IMR-90 (cell line): ENCODE data around the gene ENOX2. TPM values are rescaled to one million over a fixed set of nuclear protein-coding genes. Genes with fewer than 3 reads are reported as not detected.

Experiments used
- ATAC-seq: fragments of 200-7000 bp; cut with Tn5 transposase; 2 replicates; pipeline ENCODE4 v1.9.1; 2020; ENCODE audit warnings: low read depth, mild to moderate bottlenecking, moderate library complexity
- BruUV-seq: library from RNA; stranded (reverse); fragments of 400-500 nt; replicated peaks from 2 replicates; lab custom pipeline; 2021; lab: Mats Ljungman, UMichigan
- CTCF ChIA-PET: fragments of 300-600 bp; formaldehyde crosslinking; extraction: SDS; loops from one replicate; lab custom pipeline; 2021; ENCODE audit warnings: antibody characterized with exemption; lab: Yijun Ruan, JAX
- POLR2A ChIA-PET: fragments of 300-600 bp; sonication (Branson Sonifier 250); formaldehyde crosslinking; loops from one replicate; lab custom pipeline; 2022; ENCODE audit warnings: antibody characterized with exemption; ENCODE audit not compliant: unreplicated experiment; lab: Charles Lee
- DNase-seq: peaks from one replicate; pipeline ENCODE4 v3.0.0; 2013
- H2AFZ ChIP-seq: replicated peaks from 2 replicates; pipeline ENCODE3; 2013; ENCODE audit warnings: low read length, mild to moderate bottlenecking; ENCODE audit not compliant: poor library complexity
- H2AK5ac ChIP-seq: 2 replicates; pipeline ENCODE4 v1.6.1; 2013; ENCODE audit warnings: low read depth, low read length, inconsistent platforms
- H2AK9ac ChIP-seq: replicated peaks from 2 replicates; pipeline ENCODE3; 2013; ENCODE audit warnings: mild to moderate bottlenecking, low read depth, low read length, moderate library complexity; ENCODE audit not compliant: poor library complexity
- H2BK120ac ChIP-seq: 2 replicates; pipeline ENCODE4 v1.6.1; 2013; ENCODE audit warnings: low read depth, low read length, inconsistent platforms
- H2BK15ac ChIP-seq: 3 replicates; pipeline ENCODE4 v1.6.1; 2013; ENCODE audit warnings: low read depth, low read length, inconsistent platforms
- H2BK20ac ChIP-seq: 2 replicates; pipeline ENCODE4 v1.6.1; 2013; ENCODE audit warnings: low read depth, mild to moderate bottlenecking, inconsistent platforms, low read length, moderate library complexity
- H2BK5ac ChIP-seq: 2 replicates; pipeline ENCODE4 v1.6.1; 2013; ENCODE audit warnings: mild to moderate bottlenecking, low read depth, low read length, inconsistent platforms; ENCODE audit not compliant: poor library complexity, severe bottlenecking
- H3K14ac ChIP-seq: replicated peaks from 2 replicates; pipeline ENCODE4 v1.6.1; 2013; ENCODE audit warnings: low read depth, low read length, inconsistent platforms
- H3K18ac ChIP-seq: 2 replicates; pipeline ENCODE4 v1.6.1; 2013; ENCODE audit warnings: low read depth, low read length, control low read depth
- H3K23ac ChIP-seq: 2 replicates; pipeline ENCODE4 v1.6.1; 2013; ENCODE audit warnings: low read depth, low read length, inconsistent platforms
- H3K27ac ChIP-seq: 2 replicates; pipeline ENCODE4 v1.5.1; 2013; ENCODE audit warnings: mild to moderate bottlenecking, control low read depth, low read length; ENCODE audit not compliant: insufficient read depth
- H3K27me3 ChIP-seq: 2 replicates; pipeline ENCODE4 v1.6.1; 2013; ENCODE audit warnings: low read length; ENCODE audit not compliant: control insufficient read depth, insufficient read depth
- H3K36me3 ChIP-seq: 2 replicates; pipeline ENCODE4 v1.6.1; 2013; ENCODE audit warnings: low read length, mixed read lengths; ENCODE audit not compliant: control insufficient read depth, insufficient read depth
- H3K4ac ChIP-seq: 2 replicates; pipeline ENCODE4 v1.6.1; 2013; ENCODE audit warnings: low read depth, low read length, inconsistent platforms
- H3K4me1 ChIP-seq: 2 replicates; pipeline ENCODE4 v1.6.1; 2013; ENCODE audit warnings: low read length, mixed read lengths; ENCODE audit not compliant: control insufficient read depth, insufficient read depth
- H3K4me2 ChIP-seq: 2 replicates; pipeline ENCODE4 v1.6.1; 2013; ENCODE audit warnings: low read depth, mild to moderate bottlenecking, control low read depth, low read length, moderate library complexity
- H3K4me3 ChIP-seq: 2 replicates; pipeline ENCODE4 v1.5.1; 2013; ENCODE audit warnings: low read depth, mild to moderate bottlenecking, control low read depth, low read length, moderate library complexity; ENCODE audit not compliant: insufficient read depth
- H3K56ac ChIP-seq: 2 replicates; pipeline ENCODE4 v1.6.1; 2013; ENCODE audit warnings: low read length, inconsistent platforms; ENCODE audit not compliant: insufficient read depth; ENCODE audit errors: extremely low read depth
- H3K79me1 ChIP-seq, 2 experiments: 2 replicates each; pipeline ENCODE4 v1.6.1; 2013; ENCODE audit warnings: low read length in 2 of 2, inconsistent platforms in 1 of 2, low read depth in 1 of 2
- H3K9ac ChIP-seq: 2 replicates; pipeline ENCODE4 v1.6.1; 2013; ENCODE audit warnings: low read depth, low read length, control low read depth
- H3K9me1 ChIP-seq: 2 replicates; pipeline ENCODE4 v1.6.1; 2013; ENCODE audit warnings: low read length, inconsistent platforms; ENCODE audit not compliant: insufficient read depth
- H3K9me3 ChIP-seq: 2 replicates; pipeline ENCODE4 v1.6.1; 2013; ENCODE audit warnings: low read length; ENCODE audit not compliant: control insufficient read depth, insufficient read depth
- H4K20me1 ChIP-seq: 2 replicates; pipeline ENCODE4 v1.6.1; 2013; ENCODE audit warnings: low read length, inconsistent platforms; ENCODE audit not compliant: insufficient read depth
- H4K5ac ChIP-seq: 2 replicates; pipeline ENCODE4 v1.6.1; 2013; ENCODE audit warnings: mild to moderate bottlenecking, low read depth, low read length, control low read depth
- H4K8ac ChIP-seq, 2 experiments: 2 replicates each; pipeline ENCODE4 v1.6.1; 2013; ENCODE audit warnings: low read depth in 2 of 2, low read length in 2 of 2, control low read depth in 1 of 2, inconsistent platforms in 1 of 2
- H4K91ac ChIP-seq: 2 replicates; pipeline ENCODE4 v1.6.1; 2013; ENCODE audit warnings: low read depth, low read length, inconsistent platforms; ENCODE audit not compliant: insufficient read depth
- BHLHE40 ChIP-seq: fragments of 150-350 bp; IDR thresholded peaks from 2 replicates; pipeline ENCODE4 v1.6.1; 2016; ENCODE audit warnings: mild to moderate bottlenecking, low read depth, low read length
- CEBPB ChIP-seq: IDR thresholded peaks from 2 replicates; pipeline ENCODE4 v1.6.1; 2012; ENCODE audit warnings: low read depth, low read length, improper control_type of control experiment
- CHD1 ChIP-seq: IDR thresholded peaks from 2 replicates; pipeline ENCODE4 v1.6.1; 2012; ENCODE audit warnings: low read depth, low read length, improper control_type of control experiment
- CTCF ChIP-seq: conservative IDR thresholded peaks from 2 replicates; pipeline ENCODE4 v1.5.1; 2012; ENCODE audit warnings: mild to moderate bottlenecking, low read depth, low read length, improper control_type of control experiment
- ELK1 ChIP-seq: fragments of 150-350 bp; IDR thresholded peaks from 2 replicates; pipeline ENCODE4 v1.6.1; 2016; ENCODE audit warnings: low read depth, mild to moderate bottlenecking, low read length, moderate library complexity, borderline replicate concordance
- FOS ChIP-seq: fragments of 150-350 bp; IDR thresholded peaks from 2 replicates; pipeline ENCODE4 v1.6.1; 2016; ENCODE audit warnings: low read depth, low read length
- MAFK ChIP-seq: IDR thresholded peaks from 2 replicates; pipeline ENCODE4 v1.6.1; 2012; ENCODE audit warnings: low read depth, low read length, improper control_type of control experiment
- MAZ ChIP-seq: IDR thresholded peaks from 2 replicates; pipeline ENCODE4 v1.6.1; 2012; ENCODE audit warnings: low read depth, mild to moderate bottlenecking, low read length, improper control_type of control experiment, moderate library complexity, borderline replicate concordance
- MXI1 ChIP-seq: IDR thresholded peaks from 2 replicates; pipeline ENCODE4 v1.6.1; 2012; ENCODE audit warnings: low read depth, mild to moderate bottlenecking, low read length, moderate library complexity, borderline replicate concordance
- NFE2L2 ChIP-seq: fragments of 150-350 bp; IDR thresholded peaks from 2 replicates; pipeline ENCODE4 v1.6.1; 2016; ENCODE audit warnings: low read depth, mild to moderate bottlenecking, low read length
- POLR2A ChIP-seq: IDR thresholded peaks from 2 replicates; pipeline ENCODE4 v1.6.1; 2012; ENCODE audit warnings: mild to moderate bottlenecking, low read depth, low read length
- RAD21 ChIP-seq: IDR thresholded peaks from 2 replicates; pipeline ENCODE4 v1.6.1; 2012; ENCODE audit warnings: low read length, improper control_type of control experiment
- RCOR1 ChIP-seq: IDR thresholded peaks from 2 replicates; pipeline ENCODE4 v1.6.1; 2012; ENCODE audit warnings: mild to moderate bottlenecking, low read length, improper control_type of control experiment; ENCODE audit not compliant: insufficient replicate concordance
- RFX5 ChIP-seq: IDR thresholded peaks from 2 replicates; pipeline ENCODE4 v1.8.0; 2012; ENCODE audit warnings: low read depth, mild to moderate bottlenecking, low read length, moderate library complexity
- SMC3 ChIP-seq: fragments of 150-350 bp; IDR thresholded peaks from 2 replicates; pipeline ENCODE4 v1.6.1; 2016; ENCODE audit warnings: low read depth, mild to moderate bottlenecking, antibody characterized with exemption, low read length, moderate library complexity
- USF2 ChIP-seq: fragments of 150-350 bp; IDR thresholded peaks from 2 replicates; pipeline ENCODE4 v1.6.1; 2017; ENCODE audit warnings: mild to moderate bottlenecking, antibody characterized with exemption, low read length, low read depth
- WGBS, 2 experiments: methylation state at CpG; one replicate each; pipeline versions ENCODE4 v1.1.5 to v1.1.7; 2013; ENCODE audit warnings: missing lambda C conversion rate in 2 of 2; ENCODE audit not compliant: insufficient read length in 1 of 2; ENCODE audit errors: extremely low coverage in 2 of 2; 5-methylcytosine and 5-hydroxymethylcytosine counted together
- dilution Hi-C: fragments of 300-500 bp; cut with HindIII; formaldehyde crosslinking; loops from one replicate; pipeline ENCODE4 v1.14.3; 2018; ENCODE audit warnings: low sequenced_read_pairs; ENCODE audit not compliant: unreplicated experiment
- in situ Hi-C: fragments of 300-500 bp; cut with MboI; formaldehyde crosslinking; loops from 3 replicates; pipeline ENCODE4 v1.14.3; 2019; ENCODE audit warnings: low sequenced_read_pairs, inconsistent platforms, mixed read lengths
- intact Hi-C: fragments of 100-400 bp; cut with micrococcal nuclease; formaldehyde crosslinking; loops from 2 replicates; pipeline ENCODE4 v1.10.0; 2022
- polyA plus RNA-seq, 3 experiments: library from polyadenylated mRNA; depleted of rRNA; stranded (reverse); fragments of >200 nt; gene quantifications; 2 replicates each; pipeline ENCODE4 v1.2.3, GENCODE V29; 2012; ENCODE audit warnings: low replicate concordance in 1 of 3
- total RNA-seq: library from RNA; depleted of rRNA; stranded (reverse); fragments of >200 nt; gene quantifications from 2 replicates; pipeline ENCODE4 v1.2.3, GENCODE V29; 2012

ENOX2 gene
- total and polyA plus RNA-seq, 2 of the 4 experiments (the other 2 are of a cell fraction): 6.3 to 11.8 TPM

- no peak overlapping the region for H3K14ac ChIP-seq
- dilution Hi-C loops: no loop called here
- ATAC-seq: no peak
- H3K79me1 ChIP-seq: no peaks in the 10 kb centered on the region
- no peak overlapping the region for H2AK9ac ChIP-seq
- H3K36me3 ChIP-seq: no peaks in the 10 kb centered on the region
- in situ Hi-C loops: no loop called here
- H3K18ac ChIP-seq: no peak overlapping the region
- no peak overlapping the region for H2AK5ac ChIP-seq
- no peaks in the 10 kb centered on the region for H3K9me3 ChIP-seq
- H4K91ac ChIP-seq: no peak overlapping the region
- H3K4ac ChIP-seq: no peak overlapping the region
- intact Hi-C loops: no loop called here
- WGBS, 2 experiments: no CpG with 5 or more reads among the region's 1 CpG
- no TSS peak for BruUV-seq
- H2BK20ac ChIP-seq: no peak overlapping the region
- POLR2A ChIA-PET: no interaction called here
- no peak for TF ChIP-seq CTCF
- no peak for TF ChIP-seq CEBPB
- TF ChIP-seq FOS: no peak
- no peak for TF ChIP-seq MAFK
- TF ChIP-seq RAD21: no peak
- no peak for TF ChIP-seq SMC3
- no peak for TF ChIP-seq USF2
- TF ChIP-seq CHD1: no peak
- no peak for TF ChIP-seq RCOR1
- no peak for TF ChIP-seq RFX5
- no peak for TF ChIP-seq NFE2L2
- no peak for TF ChIP-seq MAZ
- no peak for TF ChIP-seq BHLHE40
- no peak for TF ChIP-seq ELK1
- no peak for TF ChIP-seq MXI1
- TF ChIP-seq POLR2A: no peak
- H2BK15ac ChIP-seq: no peak overlapping the region
- H3K23ac ChIP-seq: no peak overlapping the region
- H3K27me3 ChIP-seq: no peaks in the 10 kb centered on the region
- H3K4me3 ChIP-seq: no peak overlapping the region
- no peak overlapping the region for H2BK120ac ChIP-seq
- H3K27ac ChIP-seq: no peak overlapping the region
- no peak overlapping the region for H3K56ac ChIP-seq
- H2BK5ac ChIP-seq: no peak overlapping the region
- H4K5ac ChIP-seq: no peak overlapping the region
- no peak overlapping the region for H3K9ac ChIP-seq
- CTCF ChIA-PET: no interaction called here
- no peaks in the 10 kb centered on the region for H3K4me1 ChIP-seq
- H4K8ac ChIP-seq: no peak overlapping the region
- no peak for DNase-seq
- no peak overlapping the region for H2AFZ ChIP-seq
- no peaks in the 10 kb centered on the region for H3K9me1 ChIP-seq
- H4K20me1 ChIP-seq: no peaks in the 10 kb centered on the region
- no peak overlapping the region for H3K4me2 ChIP-seq
These were observed 144.9 kb downstream of the ENOX2 start for GRCh38 chrX:130758072-130758471.
